DMS53 treated with DMSO at 0.1 percent for 48 hours (cell line): ENCODE measurements around the gene NCBP2.
A peak's percentile ranks its signal among the peaks of the same experiment; 100 is the strongest.

Experiments used
- DNase-seq: peaks from one replicate; lab custom pipeline; 2025; ENCODE audit not compliant: unreplicated experiment; lab: John Stamatoyannopoulos, UW

NCBP2 gene

DNA sequence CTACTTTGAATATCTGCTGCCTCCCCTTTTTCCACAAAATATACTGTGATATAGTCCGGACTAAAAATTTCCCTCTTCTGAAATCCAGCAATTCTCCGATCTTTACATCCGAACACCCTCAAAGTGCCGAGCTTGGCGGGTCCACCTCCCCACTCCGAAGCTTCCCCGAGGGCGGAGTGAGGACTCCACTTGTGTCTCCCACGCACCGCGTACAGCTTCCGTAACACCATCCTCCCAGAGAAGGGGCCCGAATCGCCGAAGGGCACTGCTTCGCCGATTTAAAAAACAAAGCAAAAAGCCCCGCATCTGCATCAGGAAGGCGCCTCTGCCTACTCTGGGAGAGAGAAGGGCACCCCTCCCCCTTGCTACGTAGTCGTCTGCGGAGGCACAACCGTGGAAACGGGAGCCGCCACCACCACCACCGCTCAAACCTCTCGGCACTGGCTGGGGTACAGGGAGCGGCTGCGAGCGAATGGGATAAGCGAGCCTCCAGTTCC is 551 bp downstream of the NCBP2 start:
- no peak for DNase-seq

- DNase-seq, result no peak
Observed at GRCh38 chr3:196938576-196938975, 3.8 kb downstream of the NCBP2 start.

- DNase-seq, result no peak
Observed at GRCh38 chr3:196938124-196938523, 4.2 kb downstream of the NCBP2 start.

DNA sequence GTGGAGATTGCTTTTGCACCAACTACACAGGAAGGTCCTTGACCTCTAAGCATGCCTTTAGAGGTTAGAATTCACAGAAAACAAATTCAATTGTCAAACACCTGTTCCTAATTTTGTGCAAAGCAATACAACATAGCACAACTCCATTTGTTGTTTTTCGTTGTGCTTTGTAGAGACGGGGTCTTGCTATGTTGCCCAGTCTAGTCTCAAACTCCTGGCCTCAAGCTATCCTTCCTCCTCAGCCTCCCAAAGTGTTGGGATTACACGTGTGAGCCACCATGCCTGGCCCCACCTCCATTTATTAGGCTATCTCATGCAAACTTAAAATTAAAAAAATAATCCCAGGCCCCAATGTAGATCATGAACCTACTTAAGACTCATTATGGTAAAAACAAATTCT is 6.0 kb downstream of the NCBP2 start:
- DNase-seq, result no peak

DNA sequence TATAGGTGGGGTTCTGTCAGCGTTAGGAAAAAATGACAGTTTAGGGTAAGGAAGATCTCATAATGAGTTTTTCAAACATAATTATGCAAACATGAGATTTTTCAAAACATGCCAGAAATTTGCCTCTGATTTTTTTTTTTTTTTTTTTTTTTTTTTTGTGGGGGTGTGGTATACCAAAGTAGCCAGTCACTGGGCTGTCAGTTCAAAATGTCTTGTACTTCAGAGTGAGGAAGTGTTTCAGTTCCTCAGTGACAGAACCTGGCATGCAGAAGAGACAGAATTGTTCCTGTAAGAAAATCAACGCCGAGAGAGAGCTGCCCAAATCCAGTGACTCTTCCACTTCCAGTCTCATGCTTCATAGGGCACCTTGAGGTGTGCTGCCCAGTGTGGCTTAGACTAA is 9.7 kb downstream of the NCBP2 start:
- DNase-seq, result no peak

- DNase-seq, result no peak
Observed at GRCh38 chr3:196931828-196932587, 10.3 kb downstream of the NCBP2 start.

- DNase-seq, result no peak
Observed at GRCh38 chr3:196931157-196931556, 11.2 kb downstream of the NCBP2 start.

GRCh38 chr3:196927571-196928453 is 14.5 kb downstream of the NCBP2 start:
- DNase-seq, result no peak

DNA sequence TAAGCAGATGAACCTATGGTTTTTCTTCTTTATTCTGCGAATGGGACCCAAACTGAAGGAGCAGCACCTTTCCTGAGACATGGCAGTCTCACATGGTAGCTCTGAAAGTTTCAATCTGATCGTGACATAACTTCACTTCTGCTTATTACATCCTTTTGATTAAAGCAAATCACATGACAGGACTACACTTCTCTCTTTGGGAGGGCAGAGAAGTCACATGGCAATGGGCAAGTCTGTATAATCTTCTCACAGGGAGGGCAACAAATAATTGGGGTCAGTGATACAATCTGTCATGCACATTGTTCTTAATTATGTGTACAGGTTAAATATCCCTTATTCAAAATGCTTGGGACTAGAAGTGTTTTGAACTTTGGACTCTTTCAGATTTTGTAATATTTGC is 21.6 kb downstream of the NCBP2 start:
- DNase-seq, result no peak

- DNase-seq, result peak; percentile 14
Observed at GRCh38 chr3:196918968-196919367, 23.4 kb downstream of the NCBP2 start.

DNA sequence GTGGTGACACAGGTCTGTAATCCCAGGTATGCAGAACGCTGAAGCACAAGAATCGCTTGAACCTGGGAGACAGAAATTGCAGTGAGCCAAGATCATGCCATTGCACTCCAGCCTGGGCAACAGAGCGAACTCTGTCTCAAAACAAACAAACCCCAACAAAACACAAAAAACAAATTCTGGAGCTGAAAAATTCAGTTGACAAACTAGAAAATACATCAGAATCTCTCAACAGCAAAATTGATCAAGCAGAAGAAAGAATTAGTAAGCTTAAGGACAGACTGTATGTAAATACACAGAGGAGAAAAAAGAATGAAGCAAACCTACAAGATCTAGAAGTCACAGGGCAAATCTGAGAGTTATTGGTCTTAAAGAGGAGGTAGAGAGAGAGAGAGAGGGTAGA is 25.3 kb downstream of the NCBP2 start:
- no peak for DNase-seq

- no peak for DNase-seq
Observed at GRCh38 chr3:196916221-196916620, 26.1 kb downstream of the NCBP2 start.

- no peak for DNase-seq
Observed at GRCh38 chr3:196915375-196915774, 27.0 kb downstream of the NCBP2 start.

GRCh38 chr3:196914866-196915265 is 27.5 kb downstream of the NCBP2 start:
- no peak for DNase-seq

GRCh38 chr3:196903740-196904139 is 38.6 kb downstream of the NCBP2 start:
- no peak for DNase-seq

- no peak for DNase-seq
Observed at GRCh38 chr3:196902296-196902695, 40.0 kb downstream of the NCBP2 start.

GRCh38 chr3:196901768-196902167 is 40.6 kb downstream of the NCBP2 start:
- no peak for DNase-seq

DNA sequence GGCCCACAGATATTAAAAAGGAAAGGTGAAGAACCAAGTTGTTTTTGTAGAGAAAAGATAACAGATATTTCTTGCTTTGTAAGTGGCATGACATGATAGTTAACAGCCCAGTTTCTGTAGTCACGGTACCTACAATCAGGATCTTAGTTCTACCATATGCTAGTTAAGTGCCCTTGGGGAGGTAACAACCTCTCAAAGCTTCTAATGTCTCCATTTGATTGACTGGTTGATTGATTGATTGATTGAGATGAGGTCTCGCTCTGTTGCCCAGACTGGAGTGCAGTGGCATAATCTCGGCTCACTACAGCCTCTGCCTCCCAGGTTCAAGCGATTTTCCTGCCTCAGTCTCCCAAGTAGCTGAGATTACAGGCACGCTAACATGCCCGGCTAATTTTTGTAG is 46.1 kb downstream of the NCBP2 start:
- DNase-seq, result no peak

DNA sequence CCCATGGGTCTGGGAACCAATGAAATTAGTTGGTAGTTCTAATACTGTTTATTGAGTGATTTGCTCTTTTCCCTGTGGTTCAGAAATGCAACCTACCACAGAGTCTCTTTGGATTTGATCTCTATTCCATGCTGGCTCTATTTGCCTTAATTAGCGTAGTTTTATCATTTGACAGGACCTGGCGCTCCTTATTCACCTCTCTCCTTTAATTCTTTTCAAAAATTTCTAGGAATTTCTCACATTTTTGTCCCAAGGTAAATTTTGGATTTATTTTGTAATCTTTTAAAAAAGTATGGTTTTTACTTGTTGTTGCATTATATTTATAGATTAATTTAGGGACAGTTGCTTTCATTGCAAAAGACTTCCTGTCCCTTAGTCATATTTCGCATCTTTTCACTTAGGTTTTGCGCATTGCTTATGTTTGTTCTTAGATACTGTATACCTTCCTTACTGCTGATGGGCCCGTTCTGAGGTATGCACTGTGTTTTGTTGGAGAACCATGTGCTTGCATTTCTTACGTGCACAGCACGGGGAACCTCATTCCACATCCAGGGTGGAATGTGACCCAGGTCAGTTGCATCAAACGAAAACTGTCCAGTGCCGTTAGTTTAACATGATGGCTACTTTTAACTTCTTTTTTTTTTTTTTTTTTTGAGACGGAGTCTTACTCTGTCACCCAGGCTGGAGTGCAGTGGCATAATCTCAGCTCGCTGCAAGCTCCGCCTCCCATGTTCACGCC is 47.6 kb downstream of the NCBP2 start:
- DNase-seq, result no peak

DNA sequence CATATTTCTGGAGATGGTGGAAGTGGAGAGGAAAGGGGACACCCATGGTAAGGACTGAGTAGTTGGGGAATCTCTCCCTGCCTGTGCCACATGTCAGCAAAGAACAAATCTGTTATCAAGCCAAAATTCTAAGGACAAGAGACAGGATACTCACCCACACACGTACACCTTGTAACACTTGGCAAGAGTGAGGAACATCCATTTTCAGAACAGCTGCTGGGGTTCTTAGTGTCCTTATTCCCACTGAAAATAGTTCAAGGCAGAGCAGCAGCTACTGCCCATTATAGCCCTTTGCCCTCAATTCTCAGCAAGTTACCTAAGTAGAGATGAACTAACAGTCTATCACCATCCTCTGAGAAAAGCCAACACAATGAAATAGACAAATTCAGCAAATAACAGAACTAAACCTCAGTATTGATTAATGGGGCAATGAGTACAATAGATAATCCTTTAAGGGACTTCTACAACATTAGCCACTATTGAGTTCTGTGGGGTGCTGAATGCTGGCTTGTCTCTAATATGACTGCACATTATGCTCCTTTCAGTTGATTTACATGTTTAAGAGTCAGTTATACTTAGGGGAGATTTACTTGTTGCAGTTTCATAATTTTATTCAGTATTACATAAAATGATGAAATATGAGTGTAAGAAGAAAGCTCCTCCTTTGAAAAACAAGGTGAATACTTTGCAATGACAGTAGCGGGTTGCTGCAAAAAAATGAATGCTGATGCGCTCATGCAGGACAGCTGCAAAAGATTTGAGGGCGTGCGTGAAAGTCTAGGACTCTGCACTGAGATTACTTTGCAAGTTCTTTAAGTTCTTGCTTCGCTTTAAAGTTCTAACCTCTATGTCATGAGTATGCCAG is 52.3 kb downstream of the NCBP2 start:
- DNase-seq, result no peak
